C4-2B (cell line): ENCODE measurements around the gene GALNT13.

Experiments used
- ZFX ChIP-seq: fragments of 450-650 bp; IDR thresholded peaks from 2 replicates; pipeline ENCODE4 v1.6.1; 2017
- TF ChIP-seq, protein P1 (sequence below): fragments of 450-650 bp; conservative IDR thresholded peaks from 2 replicates; pipeline ENCODE4 v1.5.1; 2017; ENCODE audit warnings: mild to moderate bottlenecking

DNA sequence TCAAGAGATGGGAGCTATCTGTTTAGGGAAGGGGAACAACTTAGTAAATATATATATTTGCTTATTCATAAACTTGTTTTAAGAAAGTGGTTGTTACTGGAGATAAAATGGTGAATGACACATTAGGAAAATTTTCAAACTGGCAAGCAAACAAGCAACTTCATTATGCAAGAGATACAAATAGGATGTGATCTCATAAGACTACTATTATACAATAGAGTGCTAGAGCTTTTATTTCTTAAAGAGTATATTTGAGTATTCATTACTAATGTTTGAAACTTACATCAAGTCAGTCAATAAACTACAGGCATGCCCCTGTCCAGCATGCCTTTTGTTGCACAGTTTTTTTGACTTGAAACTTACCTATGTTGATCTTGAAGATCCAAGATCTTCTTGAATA lies 471.6 kb downstream of the GALNT13 start:
- TF ChIP-seq, protein P1, sequence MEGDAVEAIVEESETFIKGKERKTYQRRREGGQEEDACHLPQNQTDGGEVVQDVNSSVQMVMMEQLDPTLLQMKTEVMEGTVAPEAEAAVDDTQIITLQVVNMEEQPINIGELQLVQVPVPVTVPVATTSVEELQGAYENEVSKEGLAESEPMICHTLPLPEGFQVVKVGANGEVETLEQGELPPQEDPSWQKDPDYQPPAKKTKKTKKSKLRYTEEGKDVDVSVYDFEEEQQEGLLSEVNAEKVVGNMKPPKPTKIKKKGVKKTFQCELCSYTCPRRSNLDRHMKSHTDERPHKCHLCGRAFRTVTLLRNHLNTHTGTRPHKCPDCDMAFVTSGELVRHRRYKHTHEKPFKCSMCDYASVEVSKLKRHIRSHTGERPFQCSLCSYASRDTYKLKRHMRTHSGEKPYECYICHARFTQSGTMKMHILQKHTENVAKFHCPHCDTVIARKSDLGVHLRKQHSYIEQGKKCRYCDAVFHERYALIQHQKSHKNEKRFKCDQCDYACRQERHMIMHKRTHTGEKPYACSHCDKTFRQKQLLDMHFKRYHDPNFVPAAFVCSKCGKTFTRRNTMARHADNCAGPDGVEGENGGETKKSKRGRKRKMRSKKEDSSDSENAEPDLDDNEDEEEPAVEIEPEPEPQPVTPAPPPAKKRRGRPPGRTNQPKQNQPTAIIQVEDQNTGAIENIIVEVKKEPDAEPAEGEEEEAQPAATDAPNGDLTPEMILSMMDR = no peak
- no peak for TF ChIP-seq ZFX
